GM21515 (cell line): Measurements from ENCODE around the gene MTHFD2L.
"Not testable (repeated sequence)": the region's sequence is repeated elsewhere in the genome, so short reads cannot be mapped to it uniquely, and the experiment has no call there.

ENCODE experiments used
- ATAC-seq: cut with Tn5 transposase; IDR thresholded peaks from one replicate; pipeline ENCODE4 v1.9.1; 2021; ENCODE audit not compliant: unreplicated experiment

Gene MTHFD2L

GRCh38 chr4:74157561-74158465, at the start of gene MTHFD2L:
Gene MTHFD2L, plus strand, starts transcription at chr4:74158118. Its CDS starts 21 bp downstream, at chr4:74158139.
- ATAC-seq, result peak; percentile 98

GRCh38 chr4:74108457-74109115, 49.3 kb upstream of the MTHFD2L start:
- no peak for ATAC-seq

- ATAC-seq, result no peak
Observed at GRCh38 chr4:74109116-74109869, 48.6 kb upstream of the MTHFD2L start.

- ATAC-seq, result no peak
Observed at GRCh38 chr4:74109870-74110605, 47.9 kb upstream of the MTHFD2L start.

- ATAC-seq, result no peak
Observed at GRCh38 chr4:74110670-74111069, 47.2 kb upstream of the MTHFD2L start.

GRCh38 chr4:74111306-74111975, 46.5 kb upstream of the MTHFD2L start:
- ATAC-seq, result no peak

- no peak for ATAC-seq
Observed at GRCh38 chr4:74111990-74112389, 45.9 kb upstream of the MTHFD2L start.

GRCh38 chr4:74112399-74113105, 45.4 kb upstream of the MTHFD2L start:
- no peak for ATAC-seq

- ATAC-seq, result no peak
Observed at GRCh38 chr4:74114234-74114633, 43.7 kb upstream of the MTHFD2L start.

- ATAC-seq, result no peak
Observed at GRCh38 chr4:74117024-74117534, 40.8 kb upstream of the MTHFD2L start.

- no peak for ATAC-seq
Observed at GRCh38 chr4:74118600-74119338, 39.1 kb upstream of the MTHFD2L start.

GRCh38 chr4:74120086-74120485, 37.8 kb upstream of the MTHFD2L start:
- ATAC-seq, result no peak

- no peak for ATAC-seq
Observed at GRCh38 chr4:74121643-74122579, 36.0 kb upstream of the MTHFD2L start.

GRCh38 chr4:74123065-74123728, 34.7 kb upstream of the MTHFD2L start:
- no peak for ATAC-seq

- ATAC-seq, result no peak
Observed at GRCh38 chr4:74125029-74125428, 32.9 kb upstream of the MTHFD2L start.

- ATAC-seq, result no peak
Observed at GRCh38 chr4:74127745-74128144, 30.2 kb upstream of the MTHFD2L start.

- not testable (repeated sequence) for ATAC-seq
Observed at GRCh38 chr4:74130843-74131242, 27.1 kb upstream of the MTHFD2L start.
